Glomerular endothelial cell (primary cell): Measurements from ENCODE around the gene PFN3. TPM values are rescaled to one million over a fixed set of nuclear protein-coding genes. Genes with fewer than 3 reads are reported as not detected.

ENCODE experiments used
- DNase-seq: peaks from one replicate; pipeline ENCODE4 v3.0.0-alpha.2; 2011; ENCODE audit warnings: low read depth, low spot score; ENCODE audit errors: extremely low read depth
- total RNA-seq: library from RNA; depleted of rRNA; stranded (reverse); fragments of >200 nt; gene quantifications from 2 replicates; pipeline ENCODE4 v1.2.3, GENCODE V29; 2015

PFN3 gene
- total RNA-seq: not detected in 2 replicates

- no peak for DNase-seq
These were observed at the start of gene PFN3 for GRCh38 chr5:177399997-177400868. Gene PFN3 (minus strand): TSS chr5:177400661. CDS start chr5:177400576, 85 bp downstream.

- no peak for DNase-seq
These were observed 48.9 kb upstream of the PFN3 start for GRCh38 chr5:177449140-177450061.

- no peak for DNase-seq
These were observed 47.9 kb upstream of the PFN3 start for GRCh38 chr5:177448244-177448950.

- no peak for DNase-seq
These were observed 47.3 kb upstream of the PFN3 start for GRCh38 chr5:177447611-177448243.

- no peak for DNase-seq
These were observed 46.7 kb upstream of the PFN3 start for GRCh38 chr5:177447066-177447610.

GRCh38 chr5:177446200-177447065, 46.0 kb upstream of the PFN3 start, which contains the start of gene PRR7:
Gene PRR7 (plus strand): TSS chr5:177446814. CDS start chr5:177455068, 8,254 bp downstream.
- no peak for DNase-seq

- no peak for DNase-seq
These were observed 45.4 kb upstream of the PFN3 start for GRCh38 chr5:177445917-177446199.

- no peak for DNase-seq
These were observed 44.8 kb upstream of the PFN3 start for GRCh38 chr5:177445052-177445916.

- DNase-seq: no peak
These were observed 43.9 kb upstream of the PFN3 start for GRCh38 chr5:177444106-177445051.

GRCh38 chr5:177443144-177443983, 42.9 kb upstream of the PFN3 start:
- DNase-seq: no peak

GRCh38 chr5:177442066-177442826, 41.8 kb upstream of the PFN3 start:
- DNase-seq: no peak

- no peak for DNase-seq
These were observed 40.7 kb upstream of the PFN3 start for GRCh38 chr5:177440990-177441780.

GRCh38 chr5:177440211-177440989, 39.9 kb upstream of the PFN3 start:
- DNase-seq: no peak

- no peak for DNase-seq
These were observed 39.1 kb upstream of the PFN3 start for GRCh38 chr5:177439518-177440053.
